Stimulated activated CD4-positive, alpha-beta T cell treated with anti-CD3 and anti-CD28 coated beads, Interleukin-4, amount 100 ng/mL, for 48 hours (primary cell): Measurements from ENCODE around the gene FCRL2.
"Not testable (repeated sequence)": the region's sequence is repeated elsewhere in the genome, so short reads cannot be mapped to it uniquely, and the experiment has no call there.

Experiments
- DNase-seq, 2 donors: peaks; one replicate each; pipeline ENCODE4 v3.0.0-alpha.2; 2020; ENCODE audit warnings: low read depth in 2 of 2

Gene FCRL2

DNA sequence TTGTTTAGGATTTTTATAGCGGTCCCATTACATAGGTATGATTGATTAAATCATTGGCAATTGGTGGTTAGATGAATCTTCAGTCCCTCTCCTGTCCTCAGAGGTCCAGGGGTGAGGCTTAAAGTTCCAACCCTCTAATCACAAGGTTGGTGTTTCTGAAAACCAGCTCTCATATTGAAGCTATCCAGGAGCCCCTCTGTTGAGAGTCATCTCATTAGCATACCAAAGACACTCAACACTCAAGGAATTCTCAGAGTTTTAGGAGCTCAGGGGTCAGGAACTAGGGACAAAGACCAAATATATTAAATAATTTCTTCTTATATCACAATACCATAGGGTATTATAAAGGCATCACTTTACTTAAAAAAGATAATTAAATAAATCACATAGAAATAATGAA lies 23.3 kb downstream of the FCRL2 start:
- DNase-seq = no peak

DNA sequence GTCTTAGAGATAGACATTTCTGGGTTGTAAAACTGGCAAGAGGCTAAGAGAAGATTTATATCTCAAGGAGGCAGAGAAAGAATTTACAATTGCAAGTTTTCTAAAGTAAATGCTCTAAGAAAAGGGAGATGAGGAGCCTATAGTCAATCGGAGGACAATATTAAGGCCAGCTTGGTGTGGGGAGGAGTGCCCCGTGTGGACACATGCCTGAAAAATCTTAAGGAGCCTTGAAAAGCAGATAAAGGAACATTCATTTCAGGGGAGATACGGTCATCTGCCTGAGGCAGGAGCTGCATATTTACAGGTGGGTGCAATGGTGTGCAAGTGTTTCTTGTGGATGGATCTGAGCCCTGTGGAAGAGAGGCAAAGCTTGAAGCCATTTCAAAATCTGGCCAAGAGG lies 25.6 kb downstream of the FCRL2 start:
- DNase-seq = no peak

DNA sequence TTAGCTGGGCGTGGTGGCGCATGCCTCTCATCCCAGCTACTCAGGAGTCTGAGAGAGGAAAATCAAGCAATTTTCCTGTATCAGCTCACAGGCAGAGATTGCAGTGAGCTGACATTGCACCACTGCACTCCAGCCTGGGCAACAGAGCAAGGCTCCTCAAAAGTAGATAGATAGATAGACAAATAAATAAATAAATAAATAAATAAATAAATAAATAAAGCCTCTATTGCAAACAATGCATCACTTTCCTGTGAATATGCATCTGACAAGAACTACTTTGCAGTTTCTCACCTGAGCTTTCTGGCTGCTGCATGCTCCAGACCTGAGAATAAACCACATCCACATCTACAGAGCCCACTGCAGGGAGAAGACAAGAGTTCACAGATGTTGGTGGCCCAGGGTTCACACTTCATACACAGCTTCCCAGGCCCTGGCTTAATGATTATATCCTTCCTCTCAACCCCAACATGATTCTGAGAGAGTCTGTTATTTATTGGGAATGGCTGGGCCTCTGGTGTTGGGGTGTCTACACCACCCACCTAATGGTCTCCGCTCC lies 28.6 kb downstream of the FCRL2 start:
- no peak for DNase-seq

DNA sequence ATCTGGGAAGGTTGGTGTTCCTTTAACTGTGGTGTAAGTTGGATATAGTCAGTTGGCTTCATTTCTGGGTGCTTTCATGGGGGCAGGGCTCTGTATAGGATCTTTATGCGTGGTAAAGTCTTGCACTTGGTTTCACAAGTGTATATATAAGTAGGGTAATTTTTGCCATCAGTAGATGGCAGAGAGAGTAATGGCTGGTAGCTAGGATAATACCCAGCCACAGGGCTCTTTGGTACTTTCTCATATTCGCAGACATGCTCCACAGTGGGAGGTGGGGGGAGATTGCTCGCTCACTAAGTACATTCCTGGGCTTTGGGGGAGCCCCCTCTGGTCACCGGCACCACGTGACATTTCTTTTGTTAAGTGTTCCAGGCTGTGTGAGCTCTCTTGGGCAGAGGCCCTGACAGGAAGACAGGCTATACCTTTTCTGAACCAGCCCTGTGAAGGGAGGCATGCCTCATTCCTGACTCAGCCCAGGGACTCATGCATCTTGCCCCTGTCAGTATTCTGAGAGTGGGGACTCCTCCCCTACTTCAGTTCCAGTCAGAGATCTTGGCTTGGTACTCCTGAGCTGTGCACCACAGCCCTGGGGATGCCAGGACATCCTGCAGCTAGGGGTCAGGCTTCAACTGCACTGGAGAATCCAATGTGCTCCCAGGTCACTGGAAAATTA lies 37.6 kb downstream of the FCRL2 start:
- DNase-seq = no peak

DNA sequence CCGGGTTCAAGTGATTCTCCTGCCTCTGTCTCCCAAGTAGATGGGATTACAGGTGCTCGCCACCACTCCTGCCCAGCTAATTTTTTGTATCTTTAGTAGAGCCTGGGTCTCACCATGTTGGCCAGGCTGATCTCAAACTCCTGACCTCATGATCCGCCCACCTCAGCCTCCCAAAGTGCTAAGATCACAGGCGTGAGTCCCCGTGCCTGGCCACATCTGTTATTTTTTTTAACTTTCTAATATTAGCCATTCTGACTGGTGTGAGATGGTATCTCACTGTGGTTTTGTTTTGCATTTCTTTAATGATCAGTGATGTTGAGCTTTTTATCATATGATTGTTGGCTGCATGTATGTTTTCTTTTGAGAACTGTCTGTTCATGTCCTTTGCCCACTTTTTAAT lies 40.9 kb downstream of the FCRL2 start:
- not testable (repeated sequence) for DNase-seq

DNA sequence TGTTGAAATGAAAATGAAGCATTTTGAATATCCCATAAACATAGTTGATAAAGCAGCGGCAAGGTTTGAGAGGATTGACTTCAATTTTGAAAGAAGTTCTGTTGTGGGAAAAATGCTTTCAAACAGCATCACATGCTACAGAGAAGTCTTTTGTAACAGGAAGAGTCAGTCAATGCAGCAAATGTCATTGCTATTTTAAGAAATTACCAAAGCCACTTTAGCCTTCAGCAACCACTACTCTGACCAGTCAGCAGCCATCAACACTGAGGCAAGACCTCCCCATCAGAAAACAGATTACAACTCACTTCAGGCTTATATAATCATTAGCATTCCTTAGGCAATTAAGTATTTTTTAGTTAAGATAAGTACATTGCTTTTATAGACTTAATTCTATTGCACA lies 42.6 kb downstream of the FCRL2 start:
- DNase-seq = no peak

DNA sequence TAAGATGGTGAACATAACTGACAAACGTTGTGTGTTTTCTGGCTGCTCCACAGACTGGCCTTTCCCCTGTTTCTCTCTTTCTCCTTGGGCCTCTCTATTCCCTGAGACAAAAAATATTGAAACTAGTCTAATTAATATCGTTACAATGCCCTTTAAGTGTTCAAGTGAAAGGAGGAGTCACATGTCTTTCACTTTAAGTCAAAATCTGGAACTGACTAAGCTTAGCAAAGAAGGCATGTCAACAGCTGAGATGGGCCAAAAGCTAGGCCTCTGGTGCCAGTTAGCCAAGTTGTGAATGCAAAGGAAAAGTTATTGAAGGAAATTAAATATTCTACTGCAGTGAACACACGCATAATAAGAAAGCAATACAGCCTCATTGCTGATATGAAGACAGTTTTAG lies 44.2 kb downstream of the FCRL2 start:
- DNase-seq = no peak

DNA sequence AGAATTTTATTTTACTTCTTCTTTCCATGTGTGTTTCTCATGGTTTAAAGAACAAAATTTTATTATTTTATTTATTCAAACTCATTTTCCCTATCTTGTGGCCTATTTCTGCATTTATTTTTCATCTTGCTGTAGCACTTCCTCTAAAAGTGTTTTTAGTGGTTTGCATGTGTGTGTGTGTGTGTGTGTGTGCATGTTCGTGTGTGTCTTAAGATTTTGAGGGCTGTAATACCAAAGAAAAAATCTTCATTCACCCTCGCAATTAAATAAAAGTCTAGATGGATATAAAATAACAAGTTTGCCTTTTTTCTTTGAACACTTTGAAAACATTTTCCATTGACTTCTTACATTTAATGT lies 51.7 kb downstream of the FCRL2 start:
- no peak for DNase-seq

DNA sequence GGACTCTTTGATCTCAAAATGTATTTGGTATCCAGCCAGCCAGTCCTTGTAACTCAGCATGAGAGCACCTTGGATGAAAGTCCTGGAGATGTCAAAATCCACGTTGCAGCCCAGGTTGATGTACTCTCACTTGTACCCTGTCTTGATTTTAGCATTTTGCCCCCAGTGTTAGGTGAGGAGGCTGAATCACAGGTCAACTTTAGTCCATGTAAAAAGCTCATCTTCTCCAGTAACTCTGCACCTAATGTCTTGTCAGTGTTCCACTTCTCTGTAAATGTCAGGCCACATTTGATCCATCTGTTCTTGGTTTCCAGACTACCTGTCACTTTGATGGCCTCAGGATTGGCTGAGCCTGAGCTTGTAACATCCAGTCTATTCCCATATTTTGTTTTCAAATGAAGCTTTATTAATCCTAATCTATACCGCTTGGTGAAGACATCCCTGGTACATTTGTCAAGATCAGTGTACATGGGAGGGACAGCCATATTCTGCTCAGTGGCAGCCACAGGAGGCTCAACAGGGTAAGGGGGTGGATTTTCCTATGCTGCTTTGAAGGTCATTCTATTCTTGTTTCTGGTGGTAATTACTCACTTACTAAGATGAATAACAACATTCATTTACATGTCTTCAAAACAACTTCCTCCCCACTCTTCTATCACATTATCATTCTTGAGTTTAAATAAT lies 52.3 kb downstream of the FCRL2 start:
- DNase-seq = no peak

DNA sequence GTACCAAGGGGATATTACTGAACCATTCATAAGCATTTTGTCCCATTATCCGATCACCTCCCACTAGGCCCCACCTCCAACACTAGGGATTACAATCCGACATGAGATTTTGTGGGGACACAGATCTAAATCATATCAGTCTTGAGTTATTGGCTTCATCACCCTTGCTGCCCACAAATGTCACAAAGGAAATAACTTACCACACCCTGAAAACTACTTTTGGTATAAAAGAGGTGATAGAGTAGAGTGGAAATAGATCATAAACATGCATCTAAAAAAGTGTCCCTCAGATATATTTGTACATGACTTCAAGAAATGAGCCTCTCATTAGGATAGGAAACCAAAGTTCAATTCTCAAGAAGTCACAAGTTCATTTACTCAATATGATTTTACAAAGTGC lies 53.8 kb downstream of the FCRL2 start:
- DNase-seq = no peak

DNA sequence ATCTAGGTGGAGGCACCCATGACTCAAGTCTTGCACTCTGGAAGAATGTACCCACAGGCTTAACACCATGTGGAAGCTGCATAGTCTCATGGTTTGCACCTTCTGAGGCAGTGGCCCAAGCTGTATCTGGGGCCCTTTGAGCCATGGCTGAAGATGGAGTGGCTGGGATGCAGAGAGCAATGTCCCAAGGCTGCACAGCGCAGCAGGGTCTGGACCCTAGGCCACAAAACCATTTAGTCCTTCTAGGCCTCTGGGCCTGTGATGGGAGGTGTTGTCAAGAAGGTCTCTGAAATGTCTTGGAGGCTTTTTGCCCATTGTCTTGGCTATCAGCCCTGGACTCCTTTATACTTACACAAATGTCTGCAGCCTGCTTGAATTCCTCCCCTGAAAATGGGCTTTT lies 54.9 kb downstream of the FCRL2 start:
- DNase-seq = no peak

DNA sequence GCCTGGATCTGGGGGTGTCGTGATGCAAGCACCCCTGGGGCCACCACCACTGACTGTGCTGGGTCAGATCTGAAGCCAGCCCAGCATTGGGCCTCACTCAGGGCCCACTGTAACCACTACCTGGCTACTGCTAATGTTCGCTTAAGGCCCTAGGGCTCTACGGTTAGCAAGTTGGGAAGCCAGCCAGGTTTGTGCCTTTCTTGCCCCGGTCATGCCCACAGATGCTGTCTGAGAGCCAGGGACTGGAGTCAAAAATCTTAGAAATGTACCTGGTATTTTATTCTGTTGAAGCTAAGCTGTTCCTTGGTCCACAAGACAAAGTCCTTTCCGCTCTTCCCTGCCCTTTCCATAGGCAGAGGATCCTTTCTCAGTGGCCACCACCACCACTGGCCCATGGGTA lies 61.2 kb downstream of the FCRL2 start:
- no peak for DNase-seq

DNA sequence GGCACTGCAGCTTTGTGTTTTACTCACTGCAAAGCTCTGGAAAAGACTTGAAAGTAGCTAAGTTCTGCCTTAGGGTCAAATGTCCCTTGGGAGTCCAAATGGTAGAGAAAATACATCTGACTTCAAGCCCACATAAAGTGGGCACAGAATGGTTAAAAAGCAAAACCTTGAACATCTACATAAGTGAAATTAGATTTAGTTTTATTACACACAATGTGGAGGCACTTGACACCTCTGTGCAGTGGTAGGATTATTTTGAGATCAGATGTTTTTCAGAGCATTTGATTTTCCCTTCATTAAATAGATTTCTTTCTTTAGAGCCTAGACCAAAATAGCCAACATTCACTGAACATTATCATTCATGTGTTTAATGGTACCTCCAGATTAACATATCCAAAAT lies 65.1 kb downstream of the FCRL2 start:
- DNase-seq = no peak

DNA sequence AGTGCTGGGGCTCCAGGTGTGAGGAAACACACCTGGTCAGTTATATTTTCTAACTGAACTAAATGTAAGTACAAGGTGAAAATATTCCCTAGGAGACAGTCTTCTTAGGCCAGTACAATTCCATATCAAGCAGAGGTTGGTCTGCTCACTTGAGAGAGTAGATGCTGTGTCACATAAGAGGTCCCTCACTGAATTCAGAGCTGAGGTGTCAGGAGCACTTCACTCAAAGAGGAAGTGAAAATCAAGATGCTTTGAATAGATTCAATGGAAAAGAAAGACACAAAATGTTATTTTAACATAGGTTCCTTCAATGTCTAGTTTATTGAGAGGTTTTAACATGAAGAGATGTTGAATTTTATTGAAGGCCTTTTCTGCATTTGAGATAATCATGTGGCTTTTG lies 72.1 kb downstream of the FCRL2 start:
- DNase-seq = no peak

DNA sequence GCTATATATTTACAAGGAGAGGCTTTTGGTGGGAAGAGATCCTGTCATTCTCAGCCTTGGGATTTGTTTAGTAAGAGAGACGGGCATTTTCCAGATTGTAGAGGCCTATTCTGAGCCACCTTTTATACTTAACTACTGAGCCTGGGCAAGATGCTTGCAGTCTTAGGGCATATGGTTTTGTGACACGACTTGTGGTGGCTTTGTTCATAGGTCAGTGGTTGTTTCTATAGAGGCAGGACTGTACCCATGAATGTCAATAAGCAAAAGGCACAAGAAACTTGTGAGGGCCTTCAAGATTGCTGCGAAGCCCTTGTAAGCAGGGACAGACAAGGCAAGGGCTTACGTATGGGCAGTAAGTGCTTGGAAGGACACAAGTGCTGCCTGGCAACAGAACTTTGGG lies 73.0 kb downstream of the FCRL2 start:
- no peak for DNase-seq

DNA sequence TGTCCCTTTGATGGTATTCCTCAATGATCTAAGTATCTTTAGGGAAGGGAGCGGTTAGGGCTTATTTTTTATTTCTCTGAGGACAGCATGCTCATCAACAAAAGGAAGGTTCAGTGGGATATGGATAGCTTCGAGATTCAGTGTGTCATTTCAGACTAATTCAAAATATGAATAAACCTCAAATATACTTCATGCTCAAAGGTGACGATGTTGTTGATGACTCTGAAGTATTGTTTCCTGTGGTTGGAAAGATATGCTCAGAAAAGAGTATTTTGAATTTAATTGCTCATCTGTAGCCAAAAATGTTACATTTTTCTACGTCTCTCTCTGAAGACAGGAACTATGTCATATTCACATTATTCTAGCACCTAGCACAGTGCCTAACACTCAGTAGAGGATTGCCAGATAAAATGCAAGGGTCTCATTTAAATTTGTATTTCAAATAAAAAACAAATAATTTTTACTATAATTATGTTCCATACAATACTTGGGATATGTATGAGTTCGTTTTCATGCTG lies 74.6 kb downstream of the FCRL2 start:
- no peak for DNase-seq

DNA sequence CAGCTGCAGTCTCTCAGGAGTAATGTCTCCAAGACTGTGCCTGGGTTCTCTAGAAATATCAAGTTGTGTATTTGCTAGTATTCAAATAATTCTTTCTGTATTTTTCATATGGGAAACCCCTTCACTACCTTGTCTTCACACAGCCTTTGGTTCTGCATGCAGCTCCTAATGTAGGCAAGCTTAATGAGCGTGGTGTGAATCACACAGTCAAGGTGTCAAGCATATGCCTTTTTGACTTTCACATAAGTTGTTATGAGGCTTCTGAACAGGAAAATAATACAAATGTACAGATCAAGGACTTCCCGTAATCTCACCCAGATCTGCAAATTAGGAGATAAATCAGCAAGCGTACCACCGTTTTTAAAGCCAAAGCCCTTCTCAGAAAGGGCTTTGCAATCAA lies 76.2 kb downstream of the FCRL2 start, which contains the start of gene FCRL3:
Gene FCRL3 (minus strand): TSS at position 38 of the 400 bp plus-strand sequence. CDS start 280 bp downstream, outside the sequence.
- DNase-seq = no peak

DNA sequence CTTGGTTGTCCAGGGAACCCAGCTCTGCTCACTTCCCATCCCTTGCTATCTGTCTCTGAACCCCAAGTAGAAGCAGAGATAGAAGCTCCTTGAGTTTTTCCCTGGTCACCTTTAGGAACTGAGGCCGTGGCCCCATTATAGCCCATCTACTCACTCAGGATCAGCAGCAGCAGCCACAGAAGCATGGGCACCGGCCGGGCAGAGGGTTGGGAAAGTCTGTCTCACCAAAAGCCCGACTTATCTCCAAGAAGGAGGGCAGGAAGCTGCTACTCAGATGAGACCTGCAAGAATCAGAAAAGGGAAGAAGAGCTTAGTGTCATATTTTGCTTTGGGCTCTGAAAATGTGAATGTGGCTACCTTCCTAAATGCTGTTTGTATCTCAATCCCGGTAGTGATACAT lies 76.6 kb downstream of the FCRL2 start:
- no peak for DNase-seq

DNA sequence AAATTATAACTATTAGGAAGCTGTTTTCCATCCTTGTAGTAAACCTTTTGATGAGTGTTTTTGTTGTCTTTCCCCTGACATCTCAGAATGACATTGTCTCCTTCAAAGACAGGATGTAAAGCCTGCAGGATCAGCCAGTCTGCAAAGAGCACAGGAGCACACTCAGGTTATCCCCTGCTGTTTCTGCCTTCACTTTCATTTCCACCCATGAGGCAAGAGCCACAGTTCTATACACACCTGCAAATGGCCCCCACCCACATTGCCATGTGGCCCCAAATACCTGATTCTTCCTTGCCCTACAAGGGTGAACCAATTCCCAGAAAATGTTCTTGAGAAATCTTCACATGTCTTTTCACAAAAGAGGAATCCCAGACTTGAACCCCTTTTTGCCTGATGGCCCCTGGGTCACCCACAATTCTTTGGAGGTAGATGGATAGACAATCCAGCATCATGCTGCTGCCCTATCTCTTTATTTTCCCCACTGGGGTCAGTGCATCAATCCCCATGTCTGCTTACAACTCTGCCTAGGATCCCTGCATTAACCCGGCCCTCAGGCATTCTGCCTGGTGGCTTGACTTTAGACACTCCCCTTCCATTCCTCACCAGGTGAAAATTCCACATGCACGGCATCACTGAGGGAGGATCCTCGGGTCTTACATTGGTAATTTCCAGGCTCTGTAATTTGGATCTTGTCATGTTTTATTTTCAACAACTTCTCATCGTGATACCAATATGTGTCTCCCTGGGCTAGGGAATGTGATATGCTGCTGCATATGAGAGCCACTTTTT lies 79.0 kb downstream of the FCRL2 start:
- no peak for DNase-seq

DNA sequence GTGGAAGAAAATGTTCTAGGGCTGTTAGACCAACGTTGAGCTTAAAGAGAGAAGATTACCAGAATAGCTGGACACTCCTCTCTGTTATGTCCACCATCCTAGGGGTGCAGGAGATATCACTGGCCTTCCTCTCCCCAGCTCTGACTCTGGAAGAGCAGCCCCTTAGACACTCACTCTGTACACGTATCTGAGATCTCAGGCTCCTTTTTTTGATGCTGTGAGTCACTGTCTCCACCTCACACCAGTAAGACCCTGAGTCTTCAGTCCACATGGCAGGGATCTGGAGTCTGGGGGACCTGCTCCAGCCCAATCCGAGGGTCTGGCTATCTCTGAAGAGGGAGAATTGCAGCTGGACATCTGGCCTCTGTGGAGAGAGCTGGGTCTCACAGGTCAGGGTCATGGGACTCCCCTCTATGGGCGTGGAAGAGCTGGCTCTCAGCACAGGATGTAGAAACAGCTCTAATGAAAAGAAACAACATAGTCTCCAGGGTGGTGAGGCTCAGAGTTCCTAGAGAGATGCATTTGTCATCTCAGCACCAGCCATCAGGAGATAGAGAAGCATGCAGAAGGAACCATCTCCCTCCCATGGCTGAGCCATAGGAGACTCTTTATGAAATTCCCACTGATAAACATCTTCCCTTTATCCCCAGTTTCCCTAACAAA lies 79.8 kb downstream of the FCRL2 start:
- no peak for DNase-seq
